Measurements from ENCODE around the gene NRDC. TPM values are rescaled to one million over a fixed set of nuclear protein-coding genes. Genes with fewer than 3 reads are reported as not detected.

NRDC gene
- total RNA-seq, 4 donors from 2014 or later = 53.3 to 61.5 (median 57.9) TPM

DNA sequence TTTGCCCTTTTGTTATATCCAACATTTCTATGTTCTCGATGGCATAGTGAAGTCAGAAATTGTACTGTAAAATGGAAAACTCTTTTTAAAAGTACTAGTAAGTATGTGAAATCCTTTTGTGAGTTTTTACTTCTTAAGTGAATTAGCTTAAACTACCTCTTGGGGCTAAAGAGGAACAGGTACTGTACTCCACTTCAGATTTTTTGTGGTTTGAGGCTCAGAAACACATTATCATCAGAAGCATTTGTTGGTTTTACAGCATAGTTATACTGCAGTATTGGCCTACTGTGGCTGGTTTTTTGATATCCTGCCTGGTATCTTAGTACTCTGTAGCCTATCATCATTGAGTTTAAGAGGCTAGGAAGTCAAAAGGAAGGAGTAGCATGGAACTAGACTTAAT lies 117.2 kb downstream of the NRDC start:
- Histone ChIP-seq H3K4me1 (no peaks in the 10 kb centered on the region), H3K27me3 (no peaks in the 10 kb centered on the region), H3K36me3 (peaks cover 5 to 39% (median 15%) of the 10 kb centered on the region in 4 donors), H3K9me3 (no peaks in the 10 kb centered on the region), H3K27ac (replicated peaks in 1 of 4) (no peak overlapping the region), H3K4me3 (no peak overlapping the region)
- TF ChIP-seq POLR2A (IDR thresholded peaks at IDR 0.05; ENCODE audit: low read depth) (no peak), EP300 (IDR thresholded peaks at IDR 0.05) (no peak), POLR2AphosphoS5 (IDR thresholded peaks at IDR 0.05) (no peak)
- TF ChIP-seq, protein P1, sequence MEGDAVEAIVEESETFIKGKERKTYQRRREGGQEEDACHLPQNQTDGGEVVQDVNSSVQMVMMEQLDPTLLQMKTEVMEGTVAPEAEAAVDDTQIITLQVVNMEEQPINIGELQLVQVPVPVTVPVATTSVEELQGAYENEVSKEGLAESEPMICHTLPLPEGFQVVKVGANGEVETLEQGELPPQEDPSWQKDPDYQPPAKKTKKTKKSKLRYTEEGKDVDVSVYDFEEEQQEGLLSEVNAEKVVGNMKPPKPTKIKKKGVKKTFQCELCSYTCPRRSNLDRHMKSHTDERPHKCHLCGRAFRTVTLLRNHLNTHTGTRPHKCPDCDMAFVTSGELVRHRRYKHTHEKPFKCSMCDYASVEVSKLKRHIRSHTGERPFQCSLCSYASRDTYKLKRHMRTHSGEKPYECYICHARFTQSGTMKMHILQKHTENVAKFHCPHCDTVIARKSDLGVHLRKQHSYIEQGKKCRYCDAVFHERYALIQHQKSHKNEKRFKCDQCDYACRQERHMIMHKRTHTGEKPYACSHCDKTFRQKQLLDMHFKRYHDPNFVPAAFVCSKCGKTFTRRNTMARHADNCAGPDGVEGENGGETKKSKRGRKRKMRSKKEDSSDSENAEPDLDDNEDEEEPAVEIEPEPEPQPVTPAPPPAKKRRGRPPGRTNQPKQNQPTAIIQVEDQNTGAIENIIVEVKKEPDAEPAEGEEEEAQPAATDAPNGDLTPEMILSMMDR (IDR thresholded peaks at IDR 0.05) = no peak
- intact Hi-C loops (cut with DNase I) = no loop called here
- no peak for DNase-seq (ENCODE audit: extremely low spot score)
- WGBS = 97% methylated on average over 1 of the region's 1 CpG

DNA sequence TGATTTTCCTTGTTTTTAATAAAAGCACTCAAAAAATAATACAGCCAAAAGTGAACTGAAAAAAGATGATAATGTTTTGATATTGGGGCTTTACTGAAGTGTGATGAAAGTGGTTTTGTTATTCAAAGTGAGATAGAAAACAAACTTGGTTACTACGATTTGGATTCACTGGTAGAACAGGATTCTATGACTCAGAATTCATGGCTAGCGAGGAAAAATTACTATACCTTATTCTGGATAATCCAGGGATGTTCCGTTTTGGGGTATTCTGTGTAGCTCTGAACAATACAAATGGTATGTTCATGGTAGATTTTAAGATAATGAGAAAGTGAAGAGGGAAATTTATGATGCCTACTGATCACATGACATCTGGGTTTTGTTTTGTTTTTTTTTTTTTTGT lies 117.7 kb downstream of the NRDC start:
- DNase-seq (ENCODE audit: extremely low spot score) = no peak
- H3K27ac ChIP-seq (replicated peaks in 1 of 4) = no peak overlapping the region
- TF ChIP-seq POLR2A (IDR thresholded peaks at IDR 0.05; ENCODE audit: low read depth) (no peak), POLR2AphosphoS5 (IDR thresholded peaks at IDR 0.05) (no peak), EP300 (IDR thresholded peaks at IDR 0.05) (no peak)
- TF ChIP-seq, protein P1 (IDR thresholded peaks at IDR 0.05) = no peak
- no peaks in the 10 kb centered on the region for H3K27me3 ChIP-seq
- H3K36me3 ChIP-seq = peaks cover under 1 to 34% (median 14%) of the 10 kb centered on the region in 4 donors
- H3K4me1 ChIP-seq = no peaks in the 10 kb centered on the region
- WGBS = 87% methylated on average over 3 of the region's 3 CpGs
- H3K9me3 ChIP-seq = no peaks in the 10 kb centered on the region
- intact Hi-C loops (cut with DNase I) = no loop called here
- H3K4me3 ChIP-seq = no peak overlapping the region

DNA sequence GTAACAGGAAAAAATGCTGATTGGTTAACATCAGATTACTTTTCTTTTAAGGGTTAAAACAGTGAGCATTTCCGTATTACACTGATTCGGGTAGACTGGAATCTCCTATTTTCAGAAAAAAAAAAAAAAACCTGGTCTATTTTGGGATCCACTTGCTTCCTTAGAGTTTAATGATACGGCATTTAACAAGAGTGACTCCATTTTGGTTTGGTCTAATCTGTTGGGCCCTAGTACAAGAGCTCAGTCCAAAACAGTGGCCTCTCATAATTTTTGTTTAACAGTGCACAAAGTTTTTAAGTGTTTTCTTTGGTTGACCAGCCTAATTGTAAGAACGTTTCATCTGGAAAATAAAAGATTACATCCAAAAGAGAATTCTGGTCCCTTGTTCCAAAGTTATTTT lies 120.2 kb downstream of the NRDC start:
- WGBS = 80% methylated on average over 4 of the region's 4 CpGs
- no peak overlapping the region for H3K27ac ChIP-seq (replicated peaks in 1 of 4)

DNA sequence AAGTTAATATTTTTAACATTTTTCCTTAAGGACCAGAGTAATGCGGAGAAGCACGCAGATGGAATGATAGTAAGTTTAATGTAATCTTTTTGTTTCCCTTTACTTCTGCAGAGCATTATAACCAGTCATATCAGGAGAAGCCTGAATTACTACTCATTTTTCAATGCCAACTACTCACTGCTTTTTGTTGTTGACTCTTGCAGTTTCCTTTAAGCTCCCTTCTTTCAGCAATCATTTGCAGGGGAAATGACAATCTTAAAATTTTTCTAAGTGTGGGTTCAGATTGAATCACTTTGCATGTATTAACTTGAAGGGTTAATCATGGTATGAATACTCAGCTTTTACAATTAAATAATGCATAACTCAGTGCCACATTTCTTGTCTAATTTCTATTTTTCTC lies 122.2 kb downstream of the NRDC start:
- Histone ChIP-seq H3K27me3 (no peaks in the 10 kb centered on the region), H3K4me1 (no peaks in the 10 kb centered on the region), H3K36me3 (peaks cover 0 to 28% (median 14%) of the 10 kb centered on the region in 4 donors), H3K27ac (replicated peaks in 1 of 4) (no peak overlapping the region), H3K4me3 (no peak overlapping the region), H3K9me3 (peaks cover 0 to 3% (median 0%) of the 10 kb centered on the region in 4 donors)
- TF ChIP-seq, protein P1 (IDR thresholded peaks at IDR 0.05) = no peak
- no peak for TF ChIP-seq EP300 (IDR thresholded peaks at IDR 0.05)
- TF ChIP-seq POLR2AphosphoS5 (IDR thresholded peaks at IDR 0.05) = no peak
- TF ChIP-seq POLR2A (IDR thresholded peaks at IDR 0.05; ENCODE audit: low read depth) = no peak
- intact Hi-C loops (cut with DNase I) = no loop called here
- no peak for DNase-seq (ENCODE audit: extremely low spot score)
- WGBS = 99% methylated on average over 2 of the region's 2 CpGs

More for the DNA sequence above, 120.2 kb downstream of the NRDC start:
- intact Hi-C loops (cut with DNase I) = no loop called here
- H3K9me3 ChIP-seq = no peaks in the 10 kb centered on the region
- no peak for TF ChIP-seq POLR2A (IDR thresholded peaks at IDR 0.05; ENCODE audit: low read depth)
- TF ChIP-seq, protein P1 (IDR thresholded peaks at IDR 0.05) = no peak
- H3K27me3 ChIP-seq = no peaks in the 10 kb centered on the region
- H3K36me3 ChIP-seq = peaks cover 0 to 24% (median 11%) of the 10 kb centered on the region in 4 donors
- no peak for DNase-seq (ENCODE audit: extremely low spot score)
- H3K4me1 ChIP-seq = no peaks in the 10 kb centered on the region
- no peak overlapping the region for H3K4me3 ChIP-seq

DNA sequence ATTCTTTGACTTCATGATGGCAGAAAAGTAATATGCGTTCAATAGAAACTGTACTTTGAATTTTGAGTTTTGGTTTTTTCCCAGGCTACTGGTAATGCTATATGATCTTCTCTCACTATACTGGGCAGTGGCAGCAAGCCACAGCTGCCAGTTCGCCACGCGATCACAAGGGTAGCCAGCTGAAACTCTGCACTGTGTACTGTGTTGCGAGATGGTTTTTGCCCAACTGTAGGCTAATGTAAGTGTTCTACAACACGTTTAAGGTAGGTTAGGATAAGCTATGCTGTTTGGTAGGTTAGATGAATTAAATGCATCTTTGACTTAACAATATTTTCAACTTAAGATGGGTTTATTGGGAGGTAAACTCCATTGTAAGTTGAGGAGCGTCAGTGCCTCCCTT lies 123.1 kb downstream of the NRDC start:
- DNase-seq (ENCODE audit: extremely low spot score) = no peak
- H3K4me3 ChIP-seq = no peak overlapping the region
- no peaks in the 10 kb centered on the region for H3K4me1 ChIP-seq
- peaks cover 0 to 28% (median 14%) of the 10 kb centered on the region in 4 donors for H3K36me3 ChIP-seq
- no peaks in the 10 kb centered on the region for H3K27me3 ChIP-seq
- no peak overlapping the region for H3K27ac ChIP-seq (replicated peaks in 1 of 4)
- H3K9me3 ChIP-seq = peaks cover 0 to 3% (median 0%) of the 10 kb centered on the region in 4 donors
- WGBS = 97% methylated on average over 7 of the region's 7 CpGs
- no peak for TF ChIP-seq EP300 (IDR thresholded peaks at IDR 0.05)
- TF ChIP-seq POLR2AphosphoS5 (IDR thresholded peaks at IDR 0.05) = no peak
- TF ChIP-seq POLR2A (IDR thresholded peaks at IDR 0.05; ENCODE audit: low read depth) = no peak
- TF ChIP-seq, protein P1 (IDR thresholded peaks at IDR 0.05) = no peak
- intact Hi-C loops (cut with DNase I) = no loop called here
